WERI-Rb-1 (cell line): ENCODE measurements around the gene SECTM1.

Experiments
- DNase-seq: peaks from one replicate; pipeline ENCODE4 v3.0.0-alpha.2; 2020
- H3K27ac ChIP-seq: fragments of 250-450 bp; sonication (Bioruptor Pico); 2 replicates; pipeline ENCODE4 v1.5.1; 2020; ENCODE audit warnings: mild to moderate bottlenecking, moderate library complexity
- H3K27me3 ChIP-seq: fragments of 250-450 bp; sonication (Bioruptor Pico); 2 replicates; pipeline ENCODE4 v1.5.1; 2021; ENCODE audit warnings: mild to moderate bottlenecking, low read depth, moderate library complexity; ENCODE audit not compliant: insufficient read depth, severe bottlenecking
- H3K36me3 ChIP-seq: fragments of 250-450 bp; sonication (Bioruptor Pico); 2 replicates; pipeline ENCODE4 v1.5.1; 2020; ENCODE audit warnings: mild to moderate bottlenecking, moderate library complexity
- H3K4me3 ChIP-seq: 2 replicates; pipeline ENCODE4 v1.5.1; 2011; ENCODE audit warnings: low read depth, mild to moderate bottlenecking, control low read depth, low read length
- H3K9me3 ChIP-seq: fragments of 250-450 bp; sonication (Bioruptor Pico); 2 replicates; pipeline ENCODE4 v1.5.1; 2021; ENCODE audit warnings: mild to moderate bottlenecking, moderate library complexity; ENCODE audit not compliant: severe bottlenecking
- CTCF ChIP-seq: IDR thresholded peaks from 2 replicates; pipeline ENCODE4 v1.5.1; 2011; ENCODE audit warnings: low read depth, mild to moderate bottlenecking, control low read depth, inconsistent platforms, low read length

The SECTM1 gene

GRCh38 chr17:82281076-82281475, 52.5 kb downstream of the SECTM1 start:
- no peak overlapping the region for H3K27ac ChIP-seq
- peaks cover 2% of the 10 kb centered on the region for H3K9me3 ChIP-seq
- TF ChIP-seq CTCF, result no peak
- H3K36me3 ChIP-seq, result peaks cover 6% of the 10 kb centered on the region
- no peak overlapping the region for H3K4me3 ChIP-seq
- DNase-seq, result no peak
- H3K27me3 ChIP-seq, result no peaks in the 10 kb centered on the region

- TF ChIP-seq CTCF, result no peak
- Histone ChIP-seq H3K9me3 (peaks cover 2% of the 10 kb centered on the region), H3K27me3 (no peaks in the 10 kb centered on the region), H3K27ac (no peak overlapping the region), H3K36me3 (peaks cover 6% of the 10 kb centered on the region), H3K4me3 (no peak overlapping the region)
- no peak for DNase-seq
Measured at GRCh38 chr17:82280537-82280936, 53.0 kb downstream of the SECTM1 start.

- Histone ChIP-seq H3K36me3 (peaks cover 6% of the 10 kb centered on the region), H3K27me3 (no peaks in the 10 kb centered on the region), H3K4me3 (no peak overlapping the region), H3K9me3 (peaks cover 2% of the 10 kb centered on the region), H3K27ac (no peak overlapping the region)
- no peak for DNase-seq
- TF ChIP-seq CTCF, result no peak
Measured at GRCh38 chr17:82278786-82279391, 54.7 kb downstream of the SECTM1 start.

GRCh38 chr17:82278308-82278707, 55.3 kb downstream of the SECTM1 start:
- Histone ChIP-seq H3K4me3 (no peak overlapping the region), H3K27ac (no peak overlapping the region), H3K9me3 (peaks cover 2% of the 10 kb centered on the region), H3K27me3 (no peaks in the 10 kb centered on the region), H3K36me3 (peaks cover 6% of the 10 kb centered on the region)
- no peak for DNase-seq
- TF ChIP-seq CTCF, result no peak

- peaks cover 2% of the 10 kb centered on the region for H3K9me3 ChIP-seq
- H3K36me3 ChIP-seq, result peaks cover 6% of the 10 kb centered on the region
- H3K27me3 ChIP-seq, result no peaks in the 10 kb centered on the region
- TF ChIP-seq CTCF, result no peak
- no peak overlapping the region for H3K27ac ChIP-seq
- H3K4me3 ChIP-seq, result no peak overlapping the region
- no peak for DNase-seq
Measured at GRCh38 chr17:82277851-82278250, 55.7 kb downstream of the SECTM1 start.

GRCh38 chr17:82276938-82277337, 56.6 kb downstream of the SECTM1 start:
- Histone ChIP-seq H3K27me3 (no peaks in the 10 kb centered on the region), H3K4me3 (no peak overlapping the region), H3K27ac (no peak overlapping the region), H3K36me3 (peaks cover 12% of the 10 kb centered on the region), H3K9me3 (peaks cover 2% of the 10 kb centered on the region)
- TF ChIP-seq CTCF, result no peak
- no peak for DNase-seq
